ENCODE results near the gene CCDC24.

Gene CCDC24

GRCh38 chr1:43981636-43982035 lies 9.8 kb upstream of the CCDC24 start:
- no peak for DNase-seq

GRCh38 chr1:43982241-43982640 lies 9.2 kb upstream of the CCDC24 start:
- no peak for DNase-seq

GRCh38 chr1:43982808-43983207 lies 8.6 kb upstream of the CCDC24 start:
- no peak for DNase-seq

- DNase-seq, result no peak
Observed at GRCh38 chr1:43983253-43983899, 8.0 kb upstream of the CCDC24 start.

- no peak for DNase-seq
Observed at GRCh38 chr1:43984855-43985254, 6.5 kb upstream of the CCDC24 start.

- no peak for DNase-seq
Observed at GRCh38 chr1:43985984-43986595, 5.3 kb upstream of the CCDC24 start.

- no peak for DNase-seq
Observed at GRCh38 chr1:43986712-43987111, 4.7 kb upstream of the CCDC24 start.

- no peak for DNase-seq
Observed at GRCh38 chr1:43987159-43987902, 4.1 kb upstream of the CCDC24 start.

GRCh38 chr1:43990271-43991199 lies 864 bp upstream of the CCDC24 start:
- no peak for DNase-seq

- DNase-seq, result no peak
Observed at GRCh38 chr1:43991200-43991475, 261 bp upstream of the CCDC24 start.

- DNase-seq, result no peak
Observed at GRCh38 chr1:43992232-43992995, 1.0 kb downstream of the CCDC24 start.

GRCh38 chr1:43993206-43993914 lies 2.0 kb downstream of the CCDC24 start:
- no peak for DNase-seq

- DNase-seq, result no peak
Observed at GRCh38 chr1:43994071-43994470, 2.7 kb downstream of the CCDC24 start.

- no peak for DNase-seq
Observed at GRCh38 chr1:43994794-43995790, 3.7 kb downstream of the CCDC24 start.

- DNase-seq, result no peak
Observed at GRCh38 chr1:43995984-43996732, 4.8 kb downstream of the CCDC24 start.

- no peak for DNase-seq
Observed at GRCh38 chr1:43996733-43997115, 5.3 kb downstream of the CCDC24 start.

GRCh38 chr1:43997295-43997999 lies 6.0 kb downstream of the CCDC24 start:
- no peak for DNase-seq

- no peak for DNase-seq
Observed at GRCh38 chr1:43998000-43998378, 6.6 kb downstream of the CCDC24 start.

- DNase-seq, result no peak
Observed at GRCh38 chr1:43999455-43999854, 8.1 kb downstream of the CCDC24 start.
